Loucy (cell line): ENCODE results near the gene ARID2.

Experiments
- EZH2phosphoT487 ChIP-seq: fragments of 200-600 bp; IDR thresholded peaks from 2 replicates; pipeline ENCODE4 v1.6.1; 2018; ENCODE audit warnings: antibody characterized with exemption, mild to moderate bottlenecking, moderate library complexity, borderline replicate concordance
- TF ChIP-seq, protein P1 (sequence below): fragments of 200-600 bp; sonication (generic); conservative IDR thresholded peaks from 2 replicates; pipeline ENCODE4 v1.5.1; 2014; ENCODE audit warnings: mild to moderate bottlenecking, antibody characterized with exemption, low read length

GRCh38 chr12:45737638-45738037 is 8.1 kb downstream of the ARID2 start:
- TF ChIP-seq, protein P1, sequence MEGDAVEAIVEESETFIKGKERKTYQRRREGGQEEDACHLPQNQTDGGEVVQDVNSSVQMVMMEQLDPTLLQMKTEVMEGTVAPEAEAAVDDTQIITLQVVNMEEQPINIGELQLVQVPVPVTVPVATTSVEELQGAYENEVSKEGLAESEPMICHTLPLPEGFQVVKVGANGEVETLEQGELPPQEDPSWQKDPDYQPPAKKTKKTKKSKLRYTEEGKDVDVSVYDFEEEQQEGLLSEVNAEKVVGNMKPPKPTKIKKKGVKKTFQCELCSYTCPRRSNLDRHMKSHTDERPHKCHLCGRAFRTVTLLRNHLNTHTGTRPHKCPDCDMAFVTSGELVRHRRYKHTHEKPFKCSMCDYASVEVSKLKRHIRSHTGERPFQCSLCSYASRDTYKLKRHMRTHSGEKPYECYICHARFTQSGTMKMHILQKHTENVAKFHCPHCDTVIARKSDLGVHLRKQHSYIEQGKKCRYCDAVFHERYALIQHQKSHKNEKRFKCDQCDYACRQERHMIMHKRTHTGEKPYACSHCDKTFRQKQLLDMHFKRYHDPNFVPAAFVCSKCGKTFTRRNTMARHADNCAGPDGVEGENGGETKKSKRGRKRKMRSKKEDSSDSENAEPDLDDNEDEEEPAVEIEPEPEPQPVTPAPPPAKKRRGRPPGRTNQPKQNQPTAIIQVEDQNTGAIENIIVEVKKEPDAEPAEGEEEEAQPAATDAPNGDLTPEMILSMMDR: no peak
- no peak for TF ChIP-seq EZH2phosphoT487
